IMR-90 (cell line): ENCODE data around the gene TCP1. TPM values are rescaled to one million over a fixed set of nuclear protein-coding genes. Genes with fewer than 3 reads are reported as not detected.

ENCODE experiments used
- ATAC-seq: fragments of 200-7000 bp; cut with Tn5 transposase; 2 replicates; pipeline ENCODE4 v1.9.1; 2020; ENCODE audit warnings: low read depth, mild to moderate bottlenecking, moderate library complexity
- BruUV-seq: library from RNA; stranded (reverse); fragments of 400-500 nt; replicated peaks from 2 replicates; lab custom pipeline; 2021; lab: Mats Ljungman, UMichigan
- CTCF ChIA-PET: fragments of 300-600 bp; formaldehyde crosslinking; extraction: SDS; loops from one replicate; lab custom pipeline; 2021; ENCODE audit warnings: antibody characterized with exemption; lab: Yijun Ruan, JAX
- POLR2A ChIA-PET: fragments of 300-600 bp; sonication (Branson Sonifier 250); formaldehyde crosslinking; loops from one replicate; lab custom pipeline; 2022; ENCODE audit warnings: antibody characterized with exemption; ENCODE audit not compliant: unreplicated experiment; lab: Charles Lee
- DNase-seq: peaks from one replicate; pipeline ENCODE4 v3.0.0; 2013
- H2AFZ ChIP-seq: replicated peaks from 2 replicates; pipeline ENCODE3; 2013; ENCODE audit warnings: low read length, mild to moderate bottlenecking; ENCODE audit not compliant: poor library complexity
- H2AK5ac ChIP-seq: 2 replicates; pipeline ENCODE4 v1.6.1; 2013; ENCODE audit warnings: low read depth, low read length, inconsistent platforms
- H2AK9ac ChIP-seq: replicated peaks from 2 replicates; pipeline ENCODE3; 2013; ENCODE audit warnings: mild to moderate bottlenecking, low read depth, low read length, moderate library complexity; ENCODE audit not compliant: poor library complexity
- H2BK120ac ChIP-seq: 2 replicates; pipeline ENCODE4 v1.6.1; 2013; ENCODE audit warnings: low read depth, low read length, inconsistent platforms
- H2BK15ac ChIP-seq: 3 replicates; pipeline ENCODE4 v1.6.1; 2013; ENCODE audit warnings: low read depth, low read length, inconsistent platforms
- H2BK20ac ChIP-seq: 2 replicates; pipeline ENCODE4 v1.6.1; 2013; ENCODE audit warnings: low read depth, mild to moderate bottlenecking, inconsistent platforms, low read length, moderate library complexity
- H2BK5ac ChIP-seq: 2 replicates; pipeline ENCODE4 v1.6.1; 2013; ENCODE audit warnings: mild to moderate bottlenecking, low read depth, low read length, inconsistent platforms; ENCODE audit not compliant: poor library complexity, severe bottlenecking
- H3K14ac ChIP-seq: replicated peaks from 2 replicates; pipeline ENCODE4 v1.6.1; 2013; ENCODE audit warnings: low read depth, low read length, inconsistent platforms
- H3K18ac ChIP-seq: 2 replicates; pipeline ENCODE4 v1.6.1; 2013; ENCODE audit warnings: low read depth, low read length, control low read depth
- H3K23ac ChIP-seq: 2 replicates; pipeline ENCODE4 v1.6.1; 2013; ENCODE audit warnings: low read depth, low read length, inconsistent platforms
- H3K27ac ChIP-seq: 2 replicates; pipeline ENCODE4 v1.5.1; 2013; ENCODE audit warnings: mild to moderate bottlenecking, control low read depth, low read length; ENCODE audit not compliant: insufficient read depth
- H3K27me3 ChIP-seq: 2 replicates; pipeline ENCODE4 v1.6.1; 2013; ENCODE audit warnings: low read length; ENCODE audit not compliant: control insufficient read depth, insufficient read depth
- H3K36me3 ChIP-seq: 2 replicates; pipeline ENCODE4 v1.6.1; 2013; ENCODE audit warnings: low read length, mixed read lengths; ENCODE audit not compliant: control insufficient read depth, insufficient read depth
- H3K4ac ChIP-seq: 2 replicates; pipeline ENCODE4 v1.6.1; 2013; ENCODE audit warnings: low read depth, low read length, inconsistent platforms
- H3K4me1 ChIP-seq: 2 replicates; pipeline ENCODE4 v1.6.1; 2013; ENCODE audit warnings: low read length, mixed read lengths; ENCODE audit not compliant: control insufficient read depth, insufficient read depth
- H3K4me2 ChIP-seq: 2 replicates; pipeline ENCODE4 v1.6.1; 2013; ENCODE audit warnings: low read depth, mild to moderate bottlenecking, control low read depth, low read length, moderate library complexity
- H3K4me3 ChIP-seq: 2 replicates; pipeline ENCODE4 v1.5.1; 2013; ENCODE audit warnings: low read depth, mild to moderate bottlenecking, control low read depth, low read length, moderate library complexity; ENCODE audit not compliant: insufficient read depth
- H3K56ac ChIP-seq: 2 replicates; pipeline ENCODE4 v1.6.1; 2013; ENCODE audit warnings: low read length, inconsistent platforms; ENCODE audit not compliant: insufficient read depth; ENCODE audit errors: extremely low read depth
- H3K79me1 ChIP-seq, 2 experiments: 2 replicates each; pipeline ENCODE4 v1.6.1; 2013; ENCODE audit warnings: low read length in 2 of 2, inconsistent platforms in 1 of 2, low read depth in 1 of 2
- H3K9ac ChIP-seq: 2 replicates; pipeline ENCODE4 v1.6.1; 2013; ENCODE audit warnings: low read depth, low read length, control low read depth
- H3K9me1 ChIP-seq: 2 replicates; pipeline ENCODE4 v1.6.1; 2013; ENCODE audit warnings: low read length, inconsistent platforms; ENCODE audit not compliant: insufficient read depth
- H3K9me3 ChIP-seq: 2 replicates; pipeline ENCODE4 v1.6.1; 2013; ENCODE audit warnings: low read length; ENCODE audit not compliant: control insufficient read depth, insufficient read depth
- H4K20me1 ChIP-seq: 2 replicates; pipeline ENCODE4 v1.6.1; 2013; ENCODE audit warnings: low read length, inconsistent platforms; ENCODE audit not compliant: insufficient read depth
- H4K5ac ChIP-seq: 2 replicates; pipeline ENCODE4 v1.6.1; 2013; ENCODE audit warnings: mild to moderate bottlenecking, low read depth, low read length, control low read depth
- H4K8ac ChIP-seq, 2 experiments: 2 replicates each; pipeline ENCODE4 v1.6.1; 2013; ENCODE audit warnings: low read depth in 2 of 2, low read length in 2 of 2, control low read depth in 1 of 2, inconsistent platforms in 1 of 2
- H4K91ac ChIP-seq: 2 replicates; pipeline ENCODE4 v1.6.1; 2013; ENCODE audit warnings: low read depth, low read length, inconsistent platforms; ENCODE audit not compliant: insufficient read depth
- BHLHE40 ChIP-seq: fragments of 150-350 bp; IDR thresholded peaks from 2 replicates; pipeline ENCODE4 v1.6.1; 2016; ENCODE audit warnings: mild to moderate bottlenecking, low read depth, low read length
- CEBPB ChIP-seq: IDR thresholded peaks from 2 replicates; pipeline ENCODE4 v1.6.1; 2012; ENCODE audit warnings: low read depth, low read length, improper control_type of control experiment
- CHD1 ChIP-seq: IDR thresholded peaks from 2 replicates; pipeline ENCODE4 v1.6.1; 2012; ENCODE audit warnings: low read depth, low read length, improper control_type of control experiment
- CTCF ChIP-seq: conservative IDR thresholded peaks from 2 replicates; pipeline ENCODE4 v1.5.1; 2012; ENCODE audit warnings: mild to moderate bottlenecking, low read depth, low read length, improper control_type of control experiment
- ELK1 ChIP-seq: fragments of 150-350 bp; IDR thresholded peaks from 2 replicates; pipeline ENCODE4 v1.6.1; 2016; ENCODE audit warnings: low read depth, mild to moderate bottlenecking, low read length, moderate library complexity, borderline replicate concordance
- FOS ChIP-seq: fragments of 150-350 bp; IDR thresholded peaks from 2 replicates; pipeline ENCODE4 v1.6.1; 2016; ENCODE audit warnings: low read depth, low read length
- MAFK ChIP-seq: IDR thresholded peaks from 2 replicates; pipeline ENCODE4 v1.6.1; 2012; ENCODE audit warnings: low read depth, low read length, improper control_type of control experiment
- MAZ ChIP-seq: IDR thresholded peaks from 2 replicates; pipeline ENCODE4 v1.6.1; 2012; ENCODE audit warnings: low read depth, mild to moderate bottlenecking, low read length, improper control_type of control experiment, moderate library complexity, borderline replicate concordance
- MXI1 ChIP-seq: IDR thresholded peaks from 2 replicates; pipeline ENCODE4 v1.6.1; 2012; ENCODE audit warnings: low read depth, mild to moderate bottlenecking, low read length, moderate library complexity, borderline replicate concordance
- NFE2L2 ChIP-seq: fragments of 150-350 bp; IDR thresholded peaks from 2 replicates; pipeline ENCODE4 v1.6.1; 2016; ENCODE audit warnings: low read depth, mild to moderate bottlenecking, low read length
- POLR2A ChIP-seq: IDR thresholded peaks from 2 replicates; pipeline ENCODE4 v1.6.1; 2012; ENCODE audit warnings: mild to moderate bottlenecking, low read depth, low read length
- RAD21 ChIP-seq: IDR thresholded peaks from 2 replicates; pipeline ENCODE4 v1.6.1; 2012; ENCODE audit warnings: low read length, improper control_type of control experiment
- RCOR1 ChIP-seq: IDR thresholded peaks from 2 replicates; pipeline ENCODE4 v1.6.1; 2012; ENCODE audit warnings: mild to moderate bottlenecking, low read length, improper control_type of control experiment; ENCODE audit not compliant: insufficient replicate concordance
- RFX5 ChIP-seq: IDR thresholded peaks from 2 replicates; pipeline ENCODE4 v1.8.0; 2012; ENCODE audit warnings: low read depth, mild to moderate bottlenecking, low read length, moderate library complexity
- SMC3 ChIP-seq: fragments of 150-350 bp; IDR thresholded peaks from 2 replicates; pipeline ENCODE4 v1.6.1; 2016; ENCODE audit warnings: low read depth, mild to moderate bottlenecking, antibody characterized with exemption, low read length, moderate library complexity
- USF2 ChIP-seq: fragments of 150-350 bp; IDR thresholded peaks from 2 replicates; pipeline ENCODE4 v1.6.1; 2017; ENCODE audit warnings: mild to moderate bottlenecking, antibody characterized with exemption, low read length, low read depth
- WGBS, 2 experiments: methylation state at CpG; one replicate each; pipeline versions ENCODE4 v1.1.5 to v1.1.7; 2013; ENCODE audit warnings: missing lambda C conversion rate in 2 of 2; ENCODE audit not compliant: insufficient read length in 1 of 2; ENCODE audit errors: extremely low coverage in 2 of 2; 5-methylcytosine and 5-hydroxymethylcytosine counted together
- dilution Hi-C: fragments of 300-500 bp; cut with HindIII; formaldehyde crosslinking; loops from one replicate; pipeline ENCODE4 v1.14.3; 2018; ENCODE audit warnings: low sequenced_read_pairs; ENCODE audit not compliant: unreplicated experiment
- in situ Hi-C: fragments of 300-500 bp; cut with MboI; formaldehyde crosslinking; loops from 3 replicates; pipeline ENCODE4 v1.14.3; 2019; ENCODE audit warnings: low sequenced_read_pairs, inconsistent platforms, mixed read lengths
- intact Hi-C: fragments of 100-400 bp; cut with micrococcal nuclease; formaldehyde crosslinking; loops from 2 replicates; pipeline ENCODE4 v1.10.0; 2022
- polyA plus RNA-seq, 3 experiments: library from polyadenylated mRNA; depleted of rRNA; stranded (reverse); fragments of >200 nt; gene quantifications; 2 replicates each; pipeline ENCODE4 v1.2.3, GENCODE V29; 2012; ENCODE audit warnings: low replicate concordance in 1 of 3
- total RNA-seq: library from RNA; depleted of rRNA; stranded (reverse); fragments of >200 nt; gene quantifications from 2 replicates; pipeline ENCODE4 v1.2.3, GENCODE V29; 2012

The TCP1 gene
- total and polyA plus RNA-seq, 2 of the 4 experiments (the other 2 are of a cell fraction): 119 to 576 TPM

GRCh38 chr6:159746759-159747158 is 42.6 kb downstream of the TCP1 start:
- Histone ChIP-seq H3K9me1 (no peaks in the 10 kb centered on the region), H3K27me3 (no peaks in the 10 kb centered on the region), H4K20me1 (peaks cover 3% of the 10 kb centered on the region; the same call in 1 of the 2 replicates), H3K14ac (no peak overlapping the region), H3K36me3 (peaks cover 54% of the 10 kb centered on the region), H3K9ac (no peak overlapping the region), H2BK120ac (no peak overlapping the region), H2AFZ (no peak overlapping the region), H3K4me2 (no peak overlapping the region), H4K91ac (no peak overlapping the region), H2AK9ac (no peak overlapping the region), H3K4me3 (no peak overlapping the region), H2BK5ac (no peak overlapping the region), H4K8ac (no peak overlapping the region), H3K18ac (no peak overlapping the region), H2AK5ac (no peak overlapping the region), H4K5ac (no peak overlapping the region), H3K27ac (no peak overlapping the region), H3K9me3 (no peaks in the 10 kb centered on the region), H2BK20ac (no peak overlapping the region), H3K79me1 (peaks cover 27 to 30% of the 10 kb centered on the region in 2 experiments), H3K23ac (no peak overlapping the region), H2BK15ac (no peak overlapping the region), H3K4me1 (no peaks in the 10 kb centered on the region), H3K56ac (no peak overlapping the region), H3K4ac (no peak overlapping the region)
- ATAC-seq (no peak), DNase-seq (no peak)
- BruUV-seq: no TSS peak
- in situ Hi-C loops (no loop called here), dilution Hi-C loops (no loop called here), intact Hi-C loops (no loop called here)
- ChIA-PET POLR2A (no interaction called here), CTCF (no interaction called here)
- WGBS, 2 experiments: no CpG with 5 or more reads among the region's 1 CpG
- TF ChIP-seq CHD1 (no peak), RAD21 (no peak), RCOR1 (no peak), BHLHE40 (no peak), POLR2A (no peak), MAFK (no peak), USF2 (no peak), ELK1 (no peak), CTCF (no peak), NFE2L2 (no peak), RFX5 (no peak), FOS (no peak), CEBPB (no peak), MAZ (no peak), MXI1 (no peak), SMC3 (no peak)
